ENCODE results near the gene DGCR2. TPM values are rescaled to one million over a fixed set of nuclear protein-coding genes. Genes with fewer than 3 reads are reported as not detected.

The DGCR2 gene
- total and polyA plus RNA-seq, 3 donors from 2014 or later: 64.6 to 106 (median 89.5) TPM

GRCh38 chr22:18995327-18995711, 126.9 kb downstream of the DGCR2 start:
- TF ChIP-seq POLR2A (IDR thresholded peaks at IDR 0.05) (no peak), CTCF (IDR thresholded peaks at IDR 0.05) (no peak)
- intact Hi-C loops (cut with DNase I; ENCODE audit: low total_unique reads): no loop called here
- no peaks in the 10 kb centered on the region for H3K4me1 ChIP-seq
- 85 to 90% methylated on average over 6 to 9 of the region's 9 CpGs for WGBS, 2 donors
- H3K9me3 ChIP-seq: no peaks in the 10 kb centered on the region
- H3K27ac ChIP-seq: no peak overlapping the region
- no peaks in the 10 kb centered on the region for H3K36me3 ChIP-seq (ENCODE audit: low read depth, missing control alignments)
- no peak for DNase-seq
- no peaks in the 10 kb centered on the region for H3K27me3 ChIP-seq
- H3K4me3 ChIP-seq: no peak overlapping the region

- H3K36me3 ChIP-seq (ENCODE audit: low read depth, missing control alignments): no peaks in the 10 kb centered on the region
- intact Hi-C loops (cut with DNase I; ENCODE audit: low total_unique reads): no loop called here
- no peak for TF ChIP-seq CTCF (IDR thresholded peaks at IDR 0.05)
- no peak for TF ChIP-seq POLR2A (IDR thresholded peaks at IDR 0.05)
- H3K9me3 ChIP-seq: no peaks in the 10 kb centered on the region
- no peaks in the 10 kb centered on the region for H3K27me3 ChIP-seq
- WGBS, 2 donors: 61 to 65% methylated on average over 11 to 15 of the region's 15 CpGs
- no peaks in the 10 kb centered on the region for H3K4me1 ChIP-seq
- H3K27ac ChIP-seq: no peak overlapping the region
- no peak overlapping the region for H3K4me3 ChIP-seq
- no peak for DNase-seq
Measured at GRCh38 chr22:18994701-18995326, 127.4 kb downstream of the DGCR2 start.

- WGBS, 2 donors: 84% methylated on average over 11 to 17 of the region's 17 CpGs
- no peaks in the 10 kb centered on the region for H3K9me3 ChIP-seq
- H3K4me1 ChIP-seq: no peaks in the 10 kb centered on the region
- TF ChIP-seq POLR2A (IDR thresholded peaks at IDR 0.05) (no peak), CTCF (IDR thresholded peaks at IDR 0.05) (no peak)
- no peaks in the 10 kb centered on the region for H3K36me3 ChIP-seq (ENCODE audit: low read depth, missing control alignments)
- H3K4me3 ChIP-seq: no peak overlapping the region
- no peaks in the 10 kb centered on the region for H3K27me3 ChIP-seq
- DNase-seq: no peak
- intact Hi-C loops (cut with DNase I; ENCODE audit: low total_unique reads): no loop called here
- no peak overlapping the region for H3K27ac ChIP-seq
Measured at GRCh38 chr22:18994056-18994455, 128.2 kb downstream of the DGCR2 start.

GRCh38 chr22:18992543-18993198, 129.5 kb downstream of the DGCR2 start:
- DNase-seq: no peak
- Histone ChIP-seq H3K36me3 (ENCODE audit: low read depth, missing control alignments) (no peaks in the 10 kb centered on the region), H3K27ac (no peak overlapping the region), H3K4me3 (no peak overlapping the region), H3K9me3 (no peaks in the 10 kb centered on the region), H3K27me3 (no peaks in the 10 kb centered on the region), H3K4me1 (no peaks in the 10 kb centered on the region)
- 88 to 89% methylated on average over 10 of the region's 10 CpGs for WGBS, 2 donors
- TF ChIP-seq CTCF (IDR thresholded peaks at IDR 0.05) (no peak), POLR2A (IDR thresholded peaks at IDR 0.05) (no peak)
- intact Hi-C loops (cut with DNase I; ENCODE audit: low total_unique reads): no loop called here
